HG02943 (cell line): ENCODE data around the gene ABHD17B.

Experiments used
- ATAC-seq: cut with Tn5 transposase; IDR thresholded peaks from one replicate; pipeline ENCODE4 v1.9.1; 2021; ENCODE audit warnings: mild to moderate bottlenecking, low read depth, moderate library complexity; ENCODE audit not compliant: unreplicated experiment

Gene ABHD17B

GRCh38 chr9:71879644-71880174, 31.3 kb downstream of the ABHD17B start:
- no peak for ATAC-seq

GRCh38 chr9:71878327-71879274, 32.4 kb downstream of the ABHD17B start:
- no peak for ATAC-seq

GRCh38 chr9:71876829-71877228, 34.2 kb downstream of the ABHD17B start:
- no peak for ATAC-seq

- no peak for ATAC-seq
Observed at GRCh38 chr9:71876106-71876505, 34.9 kb downstream of the ABHD17B start.

- no peak for ATAC-seq
Observed at GRCh38 chr9:71875345-71875744, 35.6 kb downstream of the ABHD17B start.

- ATAC-seq = no peak
Observed at GRCh38 chr9:71863631-71864030, 47.4 kb downstream of the ABHD17B start.

GRCh38 chr9:71861618-71862017, 49.4 kb downstream of the ABHD17B start:
- ATAC-seq = no peak

GRCh38 chr9:71859939-71860338, 51.1 kb downstream of the ABHD17B start:
- ATAC-seq = no peak

- no peak for ATAC-seq
Observed at GRCh38 chr9:71858812-71859211, 52.2 kb downstream of the ABHD17B start.

GRCh38 chr9:71858102-71858798, 52.7 kb downstream of the ABHD17B start:
- no peak for ATAC-seq

GRCh38 chr9:71857159-71857558, 53.8 kb downstream of the ABHD17B start:
- no peak for ATAC-seq

- no peak for ATAC-seq
Observed at GRCh38 chr9:71854811-71855210, 56.2 kb downstream of the ABHD17B start.

- no peak for ATAC-seq
Observed at GRCh38 chr9:71853084-71853483, 57.9 kb downstream of the ABHD17B start.

- ATAC-seq = no peak
Observed at GRCh38 chr9:71850996-71851395, 60.0 kb downstream of the ABHD17B start.

- no peak for ATAC-seq
Observed at GRCh38 chr9:71847892-71848291, 63.1 kb downstream of the ABHD17B start.

- ATAC-seq = no peak
Observed at GRCh38 chr9:71844808-71845207, 66.2 kb downstream of the ABHD17B start.

- no peak for ATAC-seq
Observed at GRCh38 chr9:71839668-71840067, 71.3 kb downstream of the ABHD17B start.

GRCh38 chr9:71835596-71835995, 75.4 kb downstream of the ABHD17B start:
- ATAC-seq = no peak

- ATAC-seq = no peak
Observed at GRCh38 chr9:71830929-71831328, 80.1 kb downstream of the ABHD17B start.

- ATAC-seq = no peak
Observed at GRCh38 chr9:71830153-71830552, 80.8 kb downstream of the ABHD17B start.

- ATAC-seq = no peak
Observed at GRCh38 chr9:71826279-71826678, 84.7 kb downstream of the ABHD17B start.
